Raji (cell line): ENCODE results near the gene FES.

ENCODE experiments used
- POLR2A ChIP-seq: IDR thresholded peaks from 2 replicates; pipeline ENCODE4 v1.6.1; 2011; ENCODE audit warnings: low read depth, low read length, control low read depth; ENCODE audit not compliant: insufficient read depth

Gene FES

GRCh38 chr15:90883976-90884718 is at the start of gene FES:
Gene FES, plus strand, starts transcription at chr15:90884504. Its CDS starts 542 bp downstream, at chr15:90885046.
- no peak for TF ChIP-seq POLR2A

GRCh38 chr15:90834626-90835025 is 49.7 kb upstream of the FES start:
- TF ChIP-seq POLR2A, result no peak

GRCh38 chr15:90836296-90836871 is 47.9 kb upstream of the FES start:
- no peak for TF ChIP-seq POLR2A

- TF ChIP-seq POLR2A, result no peak
These were observed 47.2 kb upstream of the FES start for GRCh38 chr15:90837094-90837493.

GRCh38 chr15:90838139-90838538 is 46.2 kb upstream of the FES start:
- no peak for TF ChIP-seq POLR2A

GRCh38 chr15:90838544-90838943 is 45.8 kb upstream of the FES start:
- no peak for TF ChIP-seq POLR2A

- no peak for TF ChIP-seq POLR2A
These were observed 44.9 kb upstream of the FES start for GRCh38 chr15:90839187-90840071.

- TF ChIP-seq POLR2A, result no peak
These were observed 44.0 kb upstream of the FES start for GRCh38 chr15:90840157-90840855.

- TF ChIP-seq POLR2A, result no peak
These were observed 43.4 kb upstream of the FES start for GRCh38 chr15:90840954-90841353.

- TF ChIP-seq POLR2A, result no peak
These were observed 39.6 kb upstream of the FES start for GRCh38 chr15:90844696-90845095.

GRCh38 chr15:90845201-90845949 is 38.9 kb upstream of the FES start:
- TF ChIP-seq POLR2A, result no peak

GRCh38 chr15:90851114-90851513 is 33.2 kb upstream of the FES start:
- TF ChIP-seq POLR2A, result no peak

- no peak for TF ChIP-seq POLR2A
These were observed 32.4 kb upstream of the FES start for GRCh38 chr15:90851940-90852339.

- no peak for TF ChIP-seq POLR2A
These were observed 29.2 kb upstream of the FES start for GRCh38 chr15:90855139-90855538.
